ENCODE measurements around the gene RTTN.
"Not testable (repeated sequence)": the region's sequence is repeated elsewhere in the genome, so short reads cannot be mapped to it uniquely, and the experiment has no call there.

The RTTN gene

GRCh38 chr18:70124139-70124538 is 81.3 kb downstream of the RTTN start:
- DNase-seq (ENCODE audit: low read depth): no peak
- no peak overlapping the region for H3K4me3 ChIP-seq (ENCODE audit: low read depth, low read length)
- no peak for TF ChIP-seq MYC (IDR thresholded peaks at IDR 0.05; ENCODE audit: low read depth, low read length)

- no peak overlapping the region for H3K4me3 ChIP-seq (ENCODE audit: low read depth, low read length)
- DNase-seq (ENCODE audit: low read depth): no peak
- TF ChIP-seq MYC (IDR thresholded peaks at IDR 0.05; ENCODE audit: low read depth, low read length): no peak
- no peak for TF ChIP-seq MAX (IDR thresholded peaks at IDR 0.05; ENCODE audit: low read depth, low read length)
- no peak for TF ChIP-seq POLR2A (IDR thresholded peaks at IDR 0.05; ENCODE audit: extremely low read depth, insufficient read length)
- no peak for TF ChIP-seq CTCF (IDR thresholded peaks at IDR 0.05; ENCODE audit: low read depth, low read length)
These were observed 83.6 kb downstream of the RTTN start for GRCh38 chr18:70121842-70122241.

GRCh38 chr18:70116949-70117348 is 88.5 kb downstream of the RTTN start:
- TF ChIP-seq CTCF (IDR thresholded peaks at IDR 0.05; ENCODE audit: low read depth, low read length) (no peak), POLR2A (IDR thresholded peaks at IDR 0.05; ENCODE audit: extremely low read depth, insufficient read length) (no peak), MAX (IDR thresholded peaks at IDR 0.05; ENCODE audit: low read depth, low read length) (no peak), MYC (IDR thresholded peaks at IDR 0.05; ENCODE audit: low read depth, low read length) (no peak)
- DNase-seq (ENCODE audit: low read depth): no peak

GRCh38 chr18:70113511-70113910 is 92.0 kb downstream of the RTTN start:
- no peak for DNase-seq (ENCODE audit: low read depth)
- no peak for TF ChIP-seq MAX (IDR thresholded peaks at IDR 0.05; ENCODE audit: low read depth, low read length)
- no peak for TF ChIP-seq CTCF (IDR thresholded peaks at IDR 0.05; ENCODE audit: low read depth, low read length)
- TF ChIP-seq MYC (IDR thresholded peaks at IDR 0.05; ENCODE audit: low read depth, low read length): no peak
- TF ChIP-seq POLR2A (IDR thresholded peaks at IDR 0.05; ENCODE audit: extremely low read depth, insufficient read length): no peak
- H3K4me3 ChIP-seq (ENCODE audit: low read depth, low read length): no peak overlapping the region

More at GRCh38 chr18:70116949-70117348, 88.5 kb downstream of the RTTN start:
- no peak overlapping the region for H3K4me3 ChIP-seq (ENCODE audit: low read depth, low read length)

- TF ChIP-seq POLR2A (IDR thresholded peaks at IDR 0.05; ENCODE audit: extremely low read depth, insufficient read length): no peak
- no peak for TF ChIP-seq MYC (IDR thresholded peaks at IDR 0.05; ENCODE audit: low read depth, low read length)
- no peak for TF ChIP-seq MAX (IDR thresholded peaks at IDR 0.05; ENCODE audit: low read depth, low read length)
- no peak for TF ChIP-seq CTCF (IDR thresholded peaks at IDR 0.05; ENCODE audit: low read depth, low read length)
- DNase-seq (ENCODE audit: low read depth): no peak
- no peak overlapping the region for H3K4me3 ChIP-seq (ENCODE audit: low read depth, low read length)
These were observed 94.8 kb downstream of the RTTN start for GRCh38 chr18:70110678-70111077.

GRCh38 chr18:70107091-70107490 is 98.4 kb downstream of the RTTN start:
- H3K4me3 ChIP-seq (ENCODE audit: low read depth, low read length): no peak overlapping the region
- DNase-seq (ENCODE audit: low read depth): no peak
- no peak for TF ChIP-seq POLR2A (IDR thresholded peaks at IDR 0.05; ENCODE audit: extremely low read depth, insufficient read length)
- no peak for TF ChIP-seq MYC (IDR thresholded peaks at IDR 0.05; ENCODE audit: low read depth, low read length)
- no peak for TF ChIP-seq CTCF (IDR thresholded peaks at IDR 0.05; ENCODE audit: low read depth, low read length)
- TF ChIP-seq MAX (IDR thresholded peaks at IDR 0.05; ENCODE audit: low read depth, low read length): no peak

- not testable (repeated sequence) for H3K4me3 ChIP-seq (ENCODE audit: low read depth, low read length); DNase-seq (ENCODE audit: low read depth)
These were observed 102.6 kb downstream of the RTTN start for GRCh38 chr18:70102854-70103253.
